ENCODE measurements around the gene C4orf50. TPM values are rescaled to one million over a fixed set of nuclear protein-coding genes. Genes with fewer than 3 reads are reported as not detected.

The C4orf50 gene
- total RNA-seq, 1 donor, result not detected

DNA sequence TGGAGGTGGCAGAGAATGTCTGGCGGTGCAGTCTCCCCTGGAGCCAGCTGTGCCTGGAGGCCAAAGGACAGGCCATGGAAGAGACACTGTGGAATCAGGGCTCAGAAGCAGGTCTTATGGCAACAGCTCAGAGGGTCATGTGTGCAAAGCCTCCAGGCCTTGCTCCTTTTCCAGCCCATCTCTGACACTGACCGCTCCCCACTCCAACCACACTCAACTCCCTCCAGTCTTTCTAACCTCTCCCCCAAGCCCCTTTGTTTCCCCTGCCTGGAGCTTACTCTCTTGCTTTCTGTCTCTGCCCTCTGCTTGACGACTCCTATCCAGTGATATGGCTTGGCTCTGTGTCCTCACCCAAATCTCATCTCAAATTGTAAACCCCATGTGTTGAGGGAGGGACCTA lies 91.1 kb downstream of the C4orf50 start:
- no peak for DNase-seq (ENCODE audit: low read depth)
- no peak overlapping the region for H3K4me3 ChIP-seq (ENCODE audit: low read depth, low read length)
- TF ChIP-seq, protein P1, sequence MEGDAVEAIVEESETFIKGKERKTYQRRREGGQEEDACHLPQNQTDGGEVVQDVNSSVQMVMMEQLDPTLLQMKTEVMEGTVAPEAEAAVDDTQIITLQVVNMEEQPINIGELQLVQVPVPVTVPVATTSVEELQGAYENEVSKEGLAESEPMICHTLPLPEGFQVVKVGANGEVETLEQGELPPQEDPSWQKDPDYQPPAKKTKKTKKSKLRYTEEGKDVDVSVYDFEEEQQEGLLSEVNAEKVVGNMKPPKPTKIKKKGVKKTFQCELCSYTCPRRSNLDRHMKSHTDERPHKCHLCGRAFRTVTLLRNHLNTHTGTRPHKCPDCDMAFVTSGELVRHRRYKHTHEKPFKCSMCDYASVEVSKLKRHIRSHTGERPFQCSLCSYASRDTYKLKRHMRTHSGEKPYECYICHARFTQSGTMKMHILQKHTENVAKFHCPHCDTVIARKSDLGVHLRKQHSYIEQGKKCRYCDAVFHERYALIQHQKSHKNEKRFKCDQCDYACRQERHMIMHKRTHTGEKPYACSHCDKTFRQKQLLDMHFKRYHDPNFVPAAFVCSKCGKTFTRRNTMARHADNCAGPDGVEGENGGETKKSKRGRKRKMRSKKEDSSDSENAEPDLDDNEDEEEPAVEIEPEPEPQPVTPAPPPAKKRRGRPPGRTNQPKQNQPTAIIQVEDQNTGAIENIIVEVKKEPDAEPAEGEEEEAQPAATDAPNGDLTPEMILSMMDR (IDR thresholded peaks at IDR 0.05; ENCODE audit: insufficient read depth, low read length), result no peak

DNA sequence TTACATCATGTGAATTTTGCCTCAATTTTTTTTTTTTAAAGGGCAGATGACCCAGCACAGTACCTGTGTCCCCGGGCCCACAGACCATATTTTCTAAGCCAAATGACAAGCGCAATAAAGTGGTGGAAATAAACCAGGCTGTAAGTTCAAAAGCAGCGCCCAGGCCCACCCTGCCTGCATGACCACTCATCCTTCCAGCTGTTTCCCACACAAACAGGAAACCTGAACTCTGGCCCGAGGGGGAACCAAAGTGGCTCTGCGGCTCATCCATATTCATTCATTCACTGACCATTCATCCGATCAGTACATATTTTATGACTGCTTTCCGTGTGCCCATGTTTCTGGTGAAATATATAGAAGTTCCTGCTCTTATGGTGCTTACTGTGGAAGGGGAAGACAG lies 91.6 kb downstream of the C4orf50 start:
- H3K4me3 ChIP-seq (ENCODE audit: low read depth, low read length), result no peak overlapping the region
- TF ChIP-seq, protein P1 (IDR thresholded peaks at IDR 0.05; ENCODE audit: insufficient read depth, low read length), result no peak
- no peak for DNase-seq (ENCODE audit: low read depth)

DNA sequence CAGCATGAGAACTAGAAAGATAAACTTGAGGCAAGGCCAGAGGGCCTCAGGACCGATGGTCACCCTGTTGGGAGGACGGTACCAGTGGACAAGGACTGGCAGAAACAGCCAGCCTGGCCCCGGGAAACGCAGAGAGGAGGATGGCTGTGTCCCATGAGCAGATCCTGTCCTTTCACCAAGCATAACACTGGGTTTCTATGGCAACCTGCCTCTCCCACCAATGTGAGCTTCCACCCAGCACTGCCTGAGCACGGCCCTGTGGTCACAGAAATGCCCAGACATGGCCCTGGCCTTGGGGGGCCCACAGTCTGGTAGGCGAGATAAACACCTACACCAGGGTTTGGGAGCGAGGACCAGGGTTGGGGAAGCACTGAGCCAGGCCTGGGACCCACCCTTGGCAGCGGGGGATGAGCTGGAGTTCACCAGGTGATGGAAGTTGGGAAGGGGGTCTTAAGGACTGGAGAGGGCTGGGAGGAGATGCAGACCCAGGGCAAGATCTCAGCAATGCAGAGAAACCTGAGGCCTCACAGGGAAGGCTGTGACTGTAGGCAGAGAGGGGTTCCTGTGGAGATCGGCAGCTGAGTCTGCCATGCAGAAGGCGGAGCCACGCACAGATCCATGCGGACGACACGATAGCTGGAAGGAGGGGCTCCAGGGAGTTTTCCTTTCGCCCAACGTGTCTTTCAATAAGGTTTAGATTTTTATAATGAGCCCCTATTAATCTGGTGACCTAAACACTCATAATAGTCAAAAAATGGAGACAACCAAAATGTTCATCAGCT lies 92.6 kb downstream of the C4orf50 start:
- DNase-seq (ENCODE audit: low read depth), result no peak
- TF ChIP-seq, protein P1 (IDR thresholded peaks at IDR 0.05; ENCODE audit: insufficient read depth, low read length), result no peak
- H3K4me3 ChIP-seq (ENCODE audit: low read depth, low read length), result no peak overlapping the region

DNA sequence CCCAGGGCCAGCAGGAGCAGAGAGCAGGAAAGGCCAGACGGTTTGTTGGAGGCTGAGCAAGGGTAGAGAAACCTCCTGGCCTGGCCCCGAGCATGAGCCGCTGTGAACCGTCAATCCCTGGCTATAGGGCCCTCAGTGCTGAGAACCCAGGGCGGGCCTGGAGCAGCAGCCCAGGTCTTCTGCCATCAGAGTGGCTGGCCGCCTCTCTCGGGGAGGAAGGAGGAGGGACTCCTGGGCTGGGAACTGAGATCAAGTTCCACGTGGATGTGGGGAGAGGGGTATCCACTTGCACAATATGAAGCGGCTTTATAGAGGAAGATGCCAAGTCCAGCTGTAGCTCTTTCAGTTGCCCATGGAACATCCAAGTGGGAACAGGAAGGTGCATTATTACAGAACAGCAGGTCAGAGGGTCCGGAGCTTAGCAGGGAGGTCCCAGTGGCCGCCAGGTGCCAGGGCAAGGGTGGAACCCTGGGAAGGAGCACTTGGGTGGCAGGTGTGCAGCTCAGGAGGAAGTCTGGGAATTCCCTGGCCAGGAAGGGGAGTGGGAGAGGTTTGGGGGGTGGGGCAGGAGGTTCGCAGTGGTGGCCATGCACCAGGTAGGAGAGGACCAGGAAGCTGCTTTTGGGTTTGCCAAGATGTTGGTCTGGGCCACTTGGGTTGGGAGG lies 93.6 kb downstream of the C4orf50 start:
- DNase-seq (ENCODE audit: low read depth), result no peak
- TF ChIP-seq, protein P1 (IDR thresholded peaks at IDR 0.05; ENCODE audit: insufficient read depth, low read length), result no peak
- no peak overlapping the region for H3K4me3 ChIP-seq (ENCODE audit: low read depth, low read length)

DNA sequence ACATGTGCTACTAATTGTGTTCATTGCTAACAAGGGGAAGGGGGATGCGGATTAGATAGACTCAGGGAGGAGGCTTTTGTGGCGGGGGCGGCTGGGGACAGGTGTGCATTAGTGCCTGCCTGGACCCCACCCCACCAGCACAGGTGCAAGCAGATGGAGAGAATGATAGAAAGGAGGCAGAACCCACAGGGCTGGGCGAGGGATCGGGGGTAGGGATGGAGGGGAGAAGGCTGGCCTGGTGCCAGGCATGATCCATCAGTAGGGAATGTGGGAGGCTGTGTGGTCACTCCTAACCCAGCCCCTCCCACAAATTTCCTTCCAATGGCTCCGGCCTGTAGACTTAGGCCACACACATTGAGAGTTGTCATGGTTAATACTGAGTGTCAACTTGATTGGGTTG lies 94.9 kb downstream of the C4orf50 start:
- TF ChIP-seq, protein P1 (IDR thresholded peaks at IDR 0.05; ENCODE audit: insufficient read depth, low read length), result no peak
- no peak for DNase-seq (ENCODE audit: low read depth)

DNA sequence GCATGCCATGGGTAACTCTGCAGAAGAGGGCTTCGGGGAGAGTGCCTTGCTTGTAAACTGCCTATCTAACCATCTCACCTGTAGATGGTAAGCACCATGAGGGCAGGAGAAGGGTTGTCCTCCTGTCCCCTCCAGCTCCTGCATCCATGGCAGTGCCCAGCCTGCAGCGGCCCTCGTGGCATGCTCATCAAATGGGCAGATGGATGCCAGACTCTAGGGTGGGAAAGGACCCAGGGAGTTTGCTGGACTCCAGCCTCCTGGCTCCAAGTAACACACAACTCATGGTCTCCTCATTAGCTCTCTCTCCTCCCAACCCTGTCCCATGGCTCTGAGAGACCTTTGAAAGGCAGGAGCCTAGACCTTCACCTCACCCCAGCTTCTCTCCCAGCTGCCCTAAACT lies 95.7 kb downstream of the C4orf50 start:
- TF ChIP-seq, protein P1 (IDR thresholded peaks at IDR 0.05; ENCODE audit: insufficient read depth, low read length), result no peak
- DNase-seq (ENCODE audit: low read depth), result no peak

More for the DNA sequence above, 94.9 kb downstream of the C4orf50 start:
- no peak overlapping the region for H3K4me3 ChIP-seq (ENCODE audit: low read depth, low read length)

More for the DNA sequence above, 95.7 kb downstream of the C4orf50 start:
- H3K4me3 ChIP-seq (ENCODE audit: low read depth, low read length), result no peak overlapping the region
